DND-41 (cell line): Measurements from ENCODE around the gene MMRN2.

ENCODE experiments used
- ATAC-seq: fragments of 200-7000 bp; cut with Tn5 transposase; 3 replicates; pipeline ENCODE4 v1.9.1; 2021; ENCODE audit warnings: low read depth; ENCODE audit not compliant: insufficient read depth
- DNase-seq: peaks from one replicate; pipeline ENCODE4 v3.0.0-alpha.2; 2020
- H2AFZ ChIP-seq: 2 replicates; pipeline ENCODE4 v1.6.0; 2012; ENCODE audit warnings: low read depth, low read length
- H3K27ac ChIP-seq: 2 replicates; pipeline ENCODE4 v1.5.1; 2012; ENCODE audit warnings: low read length, inconsistent platforms
- H3K27me3 ChIP-seq: fragments of 200-600 bp; sonication (generic); 2 replicates; pipeline ENCODE4 v1.6.0; 2012; ENCODE audit warnings: low read length, mild to moderate bottlenecking, inconsistent platforms; ENCODE audit not compliant: insufficient read depth, poor library complexity
- H3K36me3 ChIP-seq: 2 replicates; pipeline ENCODE4 v1.5.1; 2012; ENCODE audit warnings: low read length, inconsistent platforms; ENCODE audit not compliant: insufficient read depth
- H3K4me1 ChIP-seq: 2 replicates; pipeline ENCODE4 v1.5.1; 2012; ENCODE audit warnings: mild to moderate bottlenecking, low read length; ENCODE audit not compliant: insufficient read depth
- H3K4me2 ChIP-seq: 2 replicates; pipeline ENCODE4 v1.6.0; 2012; ENCODE audit warnings: mild to moderate bottlenecking, moderate library complexity, low read length, inconsistent platforms; ENCODE audit not compliant: insufficient read depth
- H3K4me3 ChIP-seq, 2 experiments: fragments of 200-600 bp in 1 of 2; shearing (Covaris generic) in 1 of 2; 2 replicates each; pipeline ENCODE4 v1.5.1; 2012 to 2016; ENCODE audit warnings: inconsistent platforms in 2 of 2, low read length in 2 of 2, mild to moderate bottlenecking in 2 of 2, low read depth in 1 of 2, moderate library complexity in 1 of 2
- H3K79me2 ChIP-seq: 2 replicates; pipeline ENCODE4 v1.6.0; 2012; ENCODE audit warnings: low read length, inconsistent platforms; ENCODE audit not compliant: insufficient read depth
- H3K9ac ChIP-seq: 2 replicates; pipeline ENCODE4 v1.6.0; 2012; ENCODE audit warnings: low read depth, mild to moderate bottlenecking, inconsistent platforms, low read length, moderate library complexity
- H3K9me3 ChIP-seq: 2 replicates; pipeline ENCODE4 v1.5.1; 2012; ENCODE audit warnings: low read length, moderate library complexity, mild to moderate bottlenecking, inconsistent platforms; ENCODE audit not compliant: insufficient read depth, severe bottlenecking
- H4K20me1 ChIP-seq: 2 replicates; pipeline ENCODE4 v1.6.0; 2012; ENCODE audit warnings: low read length; ENCODE audit not compliant: insufficient read depth
- EZH2 ChIP-seq: IDR thresholded peaks from 3 replicates; pipeline ENCODE4 v1.6.1; 2012; ENCODE audit warnings: borderline replicate concordance, low read depth, mild to moderate bottlenecking, moderate library complexity, low read length, inconsistent platforms; ENCODE audit not compliant: severe bottlenecking
- TF ChIP-seq, protein P1 (sequence below): IDR thresholded peaks from 2 replicates; pipeline ENCODE4 v1.5.1; 2012; ENCODE audit warnings: borderline replicate concordance, low read length, moderate library complexity, mild to moderate bottlenecking; ENCODE audit not compliant: poor library complexity, severe bottlenecking; ENCODE audit errors: extremely low read depth

Gene MMRN2

DNA sequence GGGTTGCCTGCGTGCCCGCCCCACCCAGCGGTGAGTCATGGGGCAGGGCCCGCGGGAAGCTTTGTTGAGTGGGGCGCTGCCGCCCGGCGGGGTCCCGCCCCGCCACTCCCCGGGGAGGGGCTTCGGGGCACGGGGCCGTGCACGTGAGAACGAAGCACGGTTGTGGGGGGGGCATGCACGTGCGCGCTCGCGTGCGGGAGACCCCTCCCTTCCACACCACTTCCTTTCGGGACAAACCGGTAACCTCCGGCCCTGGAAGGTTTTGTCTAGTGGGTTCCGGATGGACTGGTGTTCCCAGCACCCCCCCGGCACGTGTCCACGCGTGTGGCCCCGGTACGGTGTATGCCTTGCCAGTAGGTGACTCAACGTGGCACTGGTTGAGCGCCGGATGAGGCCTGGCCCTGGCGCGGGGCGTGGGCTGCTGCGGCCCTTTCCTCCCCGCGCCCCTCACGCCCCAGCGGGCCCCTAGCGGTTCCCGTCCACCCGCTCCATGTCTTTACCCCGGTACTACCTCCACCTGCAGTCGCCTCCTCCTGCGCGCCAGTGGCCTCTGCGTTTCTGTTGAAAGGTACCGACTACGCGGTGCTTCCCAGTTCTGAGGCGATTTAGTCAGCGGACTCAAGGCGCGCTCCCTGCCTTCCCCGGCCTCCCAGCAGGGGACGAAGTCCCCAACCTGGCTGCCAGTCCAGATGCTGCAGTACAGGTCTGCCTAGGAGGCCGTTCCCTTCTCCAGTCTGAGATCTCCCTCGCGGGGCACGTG lies 14.0 kb upstream of the MMRN2 start:
- Histone ChIP-seq H3K9me3 (no peaks in the 10 kb centered on the region), H2AFZ (no peak overlapping the region), H3K27ac (no peak overlapping the region), H3K36me3 (no peaks in the 10 kb centered on the region), H3K79me2 (no peaks in the 10 kb centered on the region), H3K27me3 (no peaks in the 10 kb centered on the region), H4K20me1 (no peaks in the 10 kb centered on the region), H3K4me2 (no peak overlapping the region), H3K9ac (no peak overlapping the region), H3K4me3 (no peak overlapping the region), H3K4me1 (no peaks in the 10 kb centered on the region)
- ATAC-seq (no peak), DNase-seq (no peak)
- TF ChIP-seq, protein P1, sequence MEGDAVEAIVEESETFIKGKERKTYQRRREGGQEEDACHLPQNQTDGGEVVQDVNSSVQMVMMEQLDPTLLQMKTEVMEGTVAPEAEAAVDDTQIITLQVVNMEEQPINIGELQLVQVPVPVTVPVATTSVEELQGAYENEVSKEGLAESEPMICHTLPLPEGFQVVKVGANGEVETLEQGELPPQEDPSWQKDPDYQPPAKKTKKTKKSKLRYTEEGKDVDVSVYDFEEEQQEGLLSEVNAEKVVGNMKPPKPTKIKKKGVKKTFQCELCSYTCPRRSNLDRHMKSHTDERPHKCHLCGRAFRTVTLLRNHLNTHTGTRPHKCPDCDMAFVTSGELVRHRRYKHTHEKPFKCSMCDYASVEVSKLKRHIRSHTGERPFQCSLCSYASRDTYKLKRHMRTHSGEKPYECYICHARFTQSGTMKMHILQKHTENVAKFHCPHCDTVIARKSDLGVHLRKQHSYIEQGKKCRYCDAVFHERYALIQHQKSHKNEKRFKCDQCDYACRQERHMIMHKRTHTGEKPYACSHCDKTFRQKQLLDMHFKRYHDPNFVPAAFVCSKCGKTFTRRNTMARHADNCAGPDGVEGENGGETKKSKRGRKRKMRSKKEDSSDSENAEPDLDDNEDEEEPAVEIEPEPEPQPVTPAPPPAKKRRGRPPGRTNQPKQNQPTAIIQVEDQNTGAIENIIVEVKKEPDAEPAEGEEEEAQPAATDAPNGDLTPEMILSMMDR = no peak
- no peak for TF ChIP-seq EZH2

DNA sequence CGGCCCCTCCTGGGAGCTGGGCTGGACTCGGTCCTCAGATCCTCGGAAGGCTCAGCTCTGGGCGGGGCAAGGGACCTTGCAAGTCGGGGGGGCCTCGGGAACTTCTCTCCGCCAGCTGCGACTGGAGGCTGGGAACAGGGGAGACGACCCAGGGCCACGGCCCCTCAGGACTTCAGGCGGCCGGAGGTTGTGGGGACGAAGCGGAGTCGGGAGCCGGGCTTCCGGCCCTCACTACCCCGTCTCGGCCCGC lies 13.5 kb upstream of the MMRN2 start:
- H3K36me3 ChIP-seq = no peaks in the 10 kb centered on the region
- no peaks in the 10 kb centered on the region for H4K20me1 ChIP-seq
- H2AFZ ChIP-seq = no peak overlapping the region
- no peak overlapping the region for H3K4me2 ChIP-seq
- no peak overlapping the region for H3K27ac ChIP-seq
- ATAC-seq (no peak), DNase-seq (no peak)
- no peak overlapping the region for H3K9ac ChIP-seq
- no peaks in the 10 kb centered on the region for H3K4me1 ChIP-seq
- TF ChIP-seq, protein P1 = no peak
- TF ChIP-seq EZH2 = no peak
- H3K4me3 ChIP-seq = no peak overlapping the region
- no peaks in the 10 kb centered on the region for H3K27me3 ChIP-seq
- H3K9me3 ChIP-seq = no peaks in the 10 kb centered on the region
- H3K79me2 ChIP-seq = no peaks in the 10 kb centered on the region

DNA sequence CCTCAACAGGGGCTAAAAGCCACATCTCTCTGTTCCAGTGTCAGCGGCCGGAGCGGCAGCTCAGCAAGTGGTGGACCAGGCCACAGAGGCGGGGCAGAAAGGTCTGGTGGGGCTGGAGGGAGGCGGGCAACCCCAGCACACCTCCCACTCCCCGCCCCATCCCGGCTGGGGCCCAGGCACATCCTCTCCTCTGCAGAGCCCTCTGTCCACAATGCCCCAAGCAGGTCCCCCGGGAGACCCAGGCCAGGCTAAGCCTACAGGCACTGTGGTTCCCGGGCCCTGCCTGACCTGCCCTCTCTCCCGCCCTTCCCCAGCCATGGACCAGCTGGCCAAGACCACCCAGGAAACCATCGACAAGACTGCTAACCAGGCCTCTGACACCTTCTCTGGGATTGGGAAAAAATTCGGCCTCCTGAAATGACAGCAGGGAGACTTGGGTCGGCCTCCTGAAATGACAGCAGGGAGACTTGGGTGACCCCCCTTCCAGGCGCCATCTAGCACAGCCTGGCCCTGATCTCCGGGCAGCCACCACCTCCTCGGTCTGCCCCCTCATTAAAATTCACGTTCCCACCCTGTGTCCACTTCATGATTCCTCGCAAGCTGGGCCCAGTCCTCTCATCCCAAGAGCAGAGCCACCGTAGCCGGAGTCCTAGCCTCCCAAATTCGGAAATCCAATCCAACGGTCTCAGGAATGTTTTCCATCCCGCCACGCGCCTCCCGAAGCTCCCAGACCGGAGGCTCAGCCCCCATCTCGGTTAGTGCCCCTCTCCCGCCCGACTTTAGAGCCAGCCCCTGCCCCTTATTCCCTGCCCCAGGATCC lies 13.0 kb upstream of the MMRN2 start:
- H2AFZ ChIP-seq = no peak overlapping the region
- no peak overlapping the region for H3K4me3 ChIP-seq
- no peak overlapping the region for H3K27ac ChIP-seq
- no peak overlapping the region for H3K9ac ChIP-seq
- H4K20me1 ChIP-seq = no peaks in the 10 kb centered on the region
- H3K4me2 ChIP-seq = no peak overlapping the region
- no peaks in the 10 kb centered on the region for H3K27me3 ChIP-seq
- H3K36me3 ChIP-seq = no peaks in the 10 kb centered on the region
- H3K4me1 ChIP-seq = no peaks in the 10 kb centered on the region
- no peaks in the 10 kb centered on the region for H3K79me2 ChIP-seq
- TF ChIP-seq, protein P1 = no peak
- no peak for TF ChIP-seq EZH2
- ATAC-seq (no peak), DNase-seq (no peak)
- no peaks in the 10 kb centered on the region for H3K9me3 ChIP-seq
